ENCODE measurements around the gene CYP4X1. TPM values are rescaled to one million over a fixed set of nuclear protein-coding genes. Genes with fewer than 3 reads are reported as not detected.
A peak's percentile ranks its signal among the peaks of the same experiment; 100 is the strongest.
"Not testable (repeated sequence)": the region's sequence is repeated elsewhere in the genome, so short reads cannot be mapped to it uniquely, and the experiment has no call there.

Gene CYP4X1
- total and polyA plus RNA-seq, 5 donors: 3.2 to 8.7 (median 4.1) TPM

DNA sequence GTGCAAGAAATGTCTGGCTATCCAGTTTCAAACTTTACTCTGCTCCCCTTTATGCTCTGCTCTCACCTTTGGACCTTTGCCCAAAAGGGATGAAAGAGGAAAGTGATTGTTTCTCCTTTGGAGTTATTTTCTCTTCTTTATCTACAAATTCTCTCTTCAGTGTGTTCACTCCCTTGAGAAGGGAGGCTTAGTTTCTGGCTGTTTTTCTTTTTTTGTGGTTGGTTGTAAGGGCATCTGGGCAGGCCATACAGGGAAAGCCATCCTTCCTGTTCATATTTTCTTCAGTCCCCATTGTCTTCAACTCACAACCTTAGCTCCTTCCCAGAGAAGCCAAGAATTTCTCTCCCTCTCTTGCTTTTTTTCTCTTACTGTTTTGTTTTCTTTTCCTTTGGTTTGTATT is 46.0 kb downstream of the CYP4X1 start:
- intact Hi-C loops (cut with DNase I); DNase-seq; H3K27ac ChIP-seq (ENCODE audit: low read length); H3K4me3 ChIP-seq (ENCODE audit: low read length); H3K4me1 ChIP-seq (ENCODE audit: control insufficient read depth, insufficient read depth, low read length); ATAC-seq; H3K27me3 ChIP-seq (ENCODE audit: control insufficient read depth, insufficient read depth); H3K9me3 ChIP-seq (ENCODE audit: control insufficient read depth, low read length): not testable (repeated sequence)

DNA sequence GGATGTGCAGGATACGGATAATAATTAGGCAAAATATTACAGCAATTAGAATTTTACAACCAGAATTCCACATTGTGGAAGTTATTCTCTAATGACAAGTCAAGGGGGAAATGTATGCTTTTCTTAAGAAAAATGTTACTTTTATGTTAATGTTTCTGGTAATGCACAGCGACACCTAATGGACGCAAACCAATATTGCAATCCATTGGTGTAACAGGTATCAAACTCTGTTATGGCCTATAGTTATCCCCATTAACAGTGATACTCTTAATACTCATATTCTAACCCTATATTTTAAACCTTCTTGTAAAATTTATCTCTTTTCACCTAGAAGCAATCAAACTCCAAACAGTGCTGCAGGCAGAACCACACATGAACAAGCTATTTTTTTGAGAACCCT is 65.9 kb downstream of the CYP4X1 start:
- WGBS: 7% methylated on average over 3 of the region's 3 CpGs
- H3K27me3 ChIP-seq (ENCODE audit: control insufficient read depth, insufficient read depth); intact Hi-C loops (cut with DNase I); H3K4me1 ChIP-seq (ENCODE audit: control insufficient read depth, insufficient read depth, low read length); H3K4me3 ChIP-seq (ENCODE audit: low read length); H3K9me3 ChIP-seq (ENCODE audit: control insufficient read depth, low read length); H3K27ac ChIP-seq (ENCODE audit: low read length); ATAC-seq: not testable (repeated sequence)
- peak in 1 of 3 donors; percentile 9 for DNase-seq

DNA sequence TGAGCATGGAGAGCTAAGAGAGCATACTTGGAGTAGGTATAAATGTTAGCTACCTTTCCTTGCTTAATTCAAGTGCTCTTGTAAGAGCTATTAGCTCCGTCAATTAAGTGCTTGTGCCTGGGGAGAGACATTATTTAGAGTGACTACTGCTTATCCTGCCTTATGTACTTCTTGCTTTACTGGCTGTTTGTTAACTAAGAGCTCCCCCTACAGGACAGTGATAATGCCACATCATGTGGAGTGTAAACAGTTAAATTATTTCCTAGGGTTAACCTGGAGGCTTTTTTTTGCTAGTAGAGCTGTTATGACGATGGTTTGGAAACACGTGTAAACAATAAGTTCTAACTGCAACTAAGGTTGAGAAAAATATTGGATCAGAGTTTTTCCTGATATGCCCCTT is 68.0 kb downstream of the CYP4X1 start:
- H3K27ac ChIP-seq (ENCODE audit: low read length); H3K4me3 ChIP-seq (ENCODE audit: low read length); ATAC-seq; H3K9me3 ChIP-seq (ENCODE audit: control insufficient read depth, low read length); DNase-seq; H3K4me1 ChIP-seq (ENCODE audit: control insufficient read depth, insufficient read depth, low read length); H3K27me3 ChIP-seq (ENCODE audit: control insufficient read depth, insufficient read depth); intact Hi-C loops (cut with DNase I): not testable (repeated sequence)
- 16% methylated on average over 3 of the region's 3 CpGs for WGBS

Other genes with a start within 250 kb of the CYP4X1 start
- gene CYP4B1, start 224.6 kb upstream of the CYP4X1 start, total RNA-seq: 1 to 10 TPM; 1.7 to 4.6 (median 2.2) TPM
- gene CYP4B1, start 224.6 kb upstream of the CYP4X1 start, polyA plus RNA-seq: 7.5 TPM
- under 1 TPM in 1 of 4 donors, not detected in 3; 0.57 TPM for gene CYP4A11, start 82.2 kb upstream of the CYP4X1 start, total RNA-seq
- not detected for gene CYP4A11, start 82.2 kb upstream of the CYP4X1 start, polyA plus RNA-seq
- under 1 TPM; 0.46 to 0.85 (median 0.56) TPM for gene CYP4Z1, start 43.6 kb downstream of the CYP4X1 start, total RNA-seq
- gene CYP4Z1, start 43.6 kb downstream of the CYP4X1 start, polyA plus RNA-seq: 0.23 TPM
- not detected for gene CYP4A22, start 113.8 kb downstream of the CYP4X1 start, total RNA-seq
- not detected for gene CYP4A22, start 113.8 kb downstream of the CYP4X1 start, polyA plus RNA-seq
- under 1 TPM in 1 of 4 donors, not detected in 3; 0.48 TPM for gene PDZK1IP1, start 166.4 kb downstream of the CYP4X1 start, total RNA-seq
- gene PDZK1IP1, start 166.4 kb downstream of the CYP4X1 start, polyA plus RNA-seq: 0.23 TPM
- 1 to 10 TPM; 3.6 to 3.9 (median 3.9) TPM for gene TAL1, start 208.6 kb downstream of the CYP4X1 start, total RNA-seq
- 3.3 TPM for gene TAL1, start 208.6 kb downstream of the CYP4X1 start, polyA plus RNA-seq